IPS-11a (cell line): Measurements from ENCODE around the gene STYX.

ENCODE experiments used
- H3K4me3 ChIP-seq: one replicate; pipeline ENCODE4 v1.5.1; 2013; ENCODE audit warnings: low read depth, low read length, control low read depth

Gene STYX

DNA sequence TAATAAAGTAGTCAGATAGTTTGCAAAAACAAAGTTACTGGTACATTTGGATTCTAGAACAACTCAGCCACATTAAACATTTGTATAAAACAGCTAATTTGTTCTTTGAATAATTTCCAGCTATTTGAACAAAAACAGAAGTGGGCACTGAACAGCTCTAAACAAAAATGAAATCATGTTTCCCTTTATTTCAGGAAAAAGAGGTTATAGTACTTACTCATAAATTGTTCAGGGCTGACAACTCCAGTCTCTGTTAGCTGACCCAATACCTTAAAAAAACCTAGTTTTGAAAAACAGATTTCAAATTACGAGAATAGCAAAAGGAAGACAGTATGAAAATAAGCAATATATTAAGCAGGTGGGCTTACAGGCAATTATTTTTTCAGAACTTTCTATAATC lies 53.2 kb downstream of the STYX start:
- H3K4me3 ChIP-seq, result no peak overlapping the region

DNA sequence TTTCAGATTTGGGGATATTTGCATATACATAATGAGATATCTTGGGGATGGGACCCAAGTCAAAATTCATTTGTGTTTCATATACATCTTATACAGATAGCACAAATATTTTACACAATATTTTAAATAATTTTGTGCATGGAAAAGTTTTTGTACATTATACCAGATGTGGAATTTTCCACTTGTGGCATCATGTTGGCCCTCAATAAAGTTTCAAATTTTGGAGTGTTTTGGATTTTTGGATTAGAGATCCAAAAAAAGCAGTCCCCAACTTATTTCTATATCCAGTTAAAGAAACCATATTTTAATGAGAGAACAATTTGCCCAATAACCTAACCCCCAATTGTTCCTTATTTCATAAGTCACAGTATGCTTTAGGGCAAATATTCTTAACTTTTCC lies 56.9 kb downstream of the STYX start:
- H3K4me3 ChIP-seq, result no peak overlapping the region

DNA sequence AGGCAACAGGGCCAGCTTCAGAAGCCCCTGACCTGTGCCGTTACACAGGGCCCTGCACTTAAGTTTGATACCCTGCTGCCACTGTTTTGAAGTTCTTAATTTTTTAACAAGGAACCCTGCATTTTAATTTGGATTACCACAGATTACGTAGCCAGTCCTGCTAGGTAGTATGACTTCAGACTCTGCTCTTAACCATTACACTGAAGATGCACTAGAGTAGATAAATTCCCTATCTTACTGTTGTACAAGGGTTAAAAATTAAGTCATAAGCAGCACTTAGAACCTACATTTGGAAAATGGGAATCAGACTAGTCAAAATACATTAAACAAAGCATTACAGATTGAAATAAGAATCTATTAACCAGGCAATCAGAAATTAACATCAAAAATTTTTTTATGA lies 59.2 kb downstream of the STYX start:
- no peak overlapping the region for H3K4me3 ChIP-seq

DNA sequence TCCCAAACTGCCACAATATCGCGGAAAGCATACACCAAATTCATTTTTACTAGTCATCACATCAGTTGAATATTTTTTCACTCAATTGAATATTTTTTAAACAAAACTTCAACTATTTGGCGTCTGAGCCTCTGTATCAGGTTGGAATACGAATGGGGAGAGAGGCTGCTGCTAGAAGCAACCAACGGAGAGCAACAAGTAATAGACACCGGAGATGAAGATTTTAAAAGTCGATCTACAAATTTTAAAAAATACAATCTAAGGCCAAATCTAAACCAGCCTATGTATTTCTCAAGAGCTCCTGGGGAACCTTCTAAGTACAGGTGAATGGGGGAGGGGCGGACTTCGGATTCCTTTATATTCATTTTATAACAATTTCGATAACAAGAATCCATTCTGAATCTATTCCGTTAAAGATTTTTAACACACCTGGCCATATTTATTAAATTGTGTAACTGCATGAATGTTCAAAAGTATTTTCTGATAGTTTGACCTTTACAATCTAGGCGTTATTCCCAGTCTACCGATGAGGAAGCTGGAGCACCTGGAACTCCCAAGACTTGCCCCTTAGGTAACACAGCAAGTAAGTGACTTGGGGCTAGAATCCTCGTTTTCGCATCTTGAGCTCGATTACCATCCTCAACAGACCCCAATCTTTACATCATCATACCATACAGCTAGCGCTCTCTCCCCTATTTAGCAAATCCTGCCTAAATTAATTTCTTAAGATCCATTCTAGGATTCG lies 60.2 kb downstream of the STYX start:
- peak overlapping the region; percentile 89 for H3K4me3 ChIP-seq

DNA sequence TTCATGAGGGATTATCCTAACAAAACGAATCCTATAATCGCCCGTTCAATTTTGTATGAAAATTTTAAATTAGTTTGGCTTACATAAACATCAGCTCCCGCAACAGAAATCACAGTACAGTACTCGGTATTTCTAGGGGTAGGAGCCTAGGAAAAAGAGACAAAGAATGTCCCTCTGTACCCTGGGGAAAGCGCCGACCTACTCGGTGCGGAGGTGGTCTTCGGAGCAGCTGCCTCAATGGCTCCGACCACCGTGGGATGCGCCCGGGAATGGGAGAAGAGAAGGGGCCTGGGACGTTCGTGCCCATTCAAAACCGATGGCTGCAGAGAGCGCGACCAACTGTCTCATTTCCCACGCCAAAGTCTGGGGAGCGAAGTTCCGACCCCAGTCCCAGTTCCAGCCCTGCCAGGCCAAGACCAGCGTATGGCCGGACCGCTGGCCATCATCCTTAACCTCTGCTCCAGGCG lies 60.8 kb downstream of the STYX start:
- peak overlapping the region; percentile 89 for H3K4me3 ChIP-seq

DNA sequence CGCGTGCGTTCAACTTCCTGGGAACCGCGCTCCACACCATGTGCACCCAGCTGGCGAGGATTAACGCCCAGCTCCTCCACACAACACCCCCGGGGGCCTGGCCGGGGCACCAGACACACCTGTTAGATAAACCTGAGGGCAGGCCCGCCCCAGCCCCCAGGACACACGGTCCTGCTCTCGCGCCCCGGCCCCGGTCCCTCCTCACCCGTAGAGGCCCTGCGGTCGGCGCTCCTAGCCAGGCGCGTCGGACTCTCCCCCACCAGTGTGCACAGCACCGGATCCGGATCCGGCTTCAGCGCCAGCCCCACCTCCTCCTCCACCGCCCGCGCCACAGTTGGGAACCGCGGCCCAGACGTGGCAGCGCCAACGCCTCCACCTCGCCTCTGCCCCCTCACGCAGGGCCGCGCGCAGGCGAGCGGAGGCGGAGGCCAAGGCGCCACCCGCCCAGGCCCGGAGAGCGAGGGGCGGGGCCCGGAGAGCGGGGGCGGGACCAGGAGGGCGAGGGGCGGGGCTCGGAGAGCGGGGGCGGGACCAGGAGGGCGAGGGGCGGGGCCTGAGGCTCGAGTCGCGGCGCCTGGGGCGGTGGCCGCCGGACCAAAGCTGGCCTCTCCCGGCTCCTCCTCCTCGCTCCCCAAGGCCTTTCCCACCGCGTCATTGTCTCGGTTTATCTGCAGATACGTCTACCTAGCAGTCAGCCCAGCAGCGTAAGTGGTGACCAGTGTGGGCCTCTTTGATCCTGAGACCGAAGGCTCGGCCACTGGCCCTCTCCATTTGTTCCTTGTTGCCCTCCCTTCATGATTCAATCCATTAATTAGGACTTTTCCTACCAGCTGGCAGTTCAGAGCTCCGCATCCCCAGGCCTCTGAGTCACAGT lies 61.5 kb downstream of the STYX start, which contains the start of gene GNPNAT1:
Gene GNPNAT1, minus strand, starts transcription at position 385 of the 874 bp plus-strand sequence. CDS start 6,957 bp downstream, outside the sequence.
- peak within 1 kb of the TSS; percentile 89 for H3K4me3 ChIP-seq

DNA sequence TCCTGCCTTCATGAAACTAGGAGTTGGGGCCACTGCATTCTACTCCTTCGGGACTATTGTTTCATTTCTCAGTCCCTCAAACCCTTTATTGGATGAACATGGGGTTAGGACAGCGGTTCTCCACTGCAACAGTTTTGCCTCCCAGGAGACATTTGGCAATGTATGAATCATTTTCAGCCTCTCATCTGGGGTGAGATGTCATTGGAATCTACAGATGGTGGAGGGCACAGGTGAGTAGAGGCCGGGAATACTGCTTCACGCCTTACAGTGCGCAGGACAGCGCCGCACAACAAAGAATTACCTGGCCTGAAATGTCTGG lies 62.1 kb downstream of the STYX start:
- peak overlapping the region; percentile 38 for H3K4me3 ChIP-seq

DNA sequence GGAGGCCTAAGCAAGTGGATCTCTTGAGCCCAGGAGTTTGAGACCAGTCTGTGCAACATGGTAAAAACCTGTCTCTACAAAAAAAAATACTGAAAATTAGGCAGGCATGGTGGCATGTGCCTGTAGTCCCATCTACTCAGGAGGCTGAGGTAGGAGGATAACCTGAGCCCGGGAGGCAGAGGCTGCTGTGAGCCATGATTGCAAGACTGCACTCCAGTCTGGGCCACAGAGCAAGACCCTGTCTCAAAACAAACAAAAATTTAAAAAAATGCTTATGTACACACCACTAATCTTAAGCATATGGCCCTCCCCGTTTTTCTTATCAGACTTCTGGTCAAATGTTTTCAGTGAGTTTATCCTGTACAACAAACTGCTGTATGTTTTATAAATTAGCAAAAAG lies 63.1 kb downstream of the STYX start:
- H3K4me3 ChIP-seq, result no peak overlapping the region

DNA sequence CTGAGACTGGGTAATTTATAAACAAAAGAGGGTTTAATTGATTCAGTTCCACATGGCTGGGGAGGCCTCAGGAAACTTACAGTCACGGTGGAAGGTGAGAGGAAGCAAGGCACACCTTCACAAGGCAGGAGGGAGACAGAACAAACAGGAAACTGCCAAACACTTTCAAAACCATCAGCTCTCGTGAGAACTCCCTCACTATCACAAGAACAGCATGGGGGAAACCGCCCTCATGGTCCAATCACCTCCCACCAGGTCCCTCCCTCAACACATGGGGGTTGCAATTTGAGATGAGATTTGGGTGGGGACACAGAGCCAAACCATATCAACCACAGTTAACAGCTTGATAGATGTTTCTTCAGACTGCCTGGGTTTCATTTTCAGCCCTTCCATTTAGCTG lies 67.7 kb downstream of the STYX start:
- no peak overlapping the region for H3K4me3 ChIP-seq

DNA sequence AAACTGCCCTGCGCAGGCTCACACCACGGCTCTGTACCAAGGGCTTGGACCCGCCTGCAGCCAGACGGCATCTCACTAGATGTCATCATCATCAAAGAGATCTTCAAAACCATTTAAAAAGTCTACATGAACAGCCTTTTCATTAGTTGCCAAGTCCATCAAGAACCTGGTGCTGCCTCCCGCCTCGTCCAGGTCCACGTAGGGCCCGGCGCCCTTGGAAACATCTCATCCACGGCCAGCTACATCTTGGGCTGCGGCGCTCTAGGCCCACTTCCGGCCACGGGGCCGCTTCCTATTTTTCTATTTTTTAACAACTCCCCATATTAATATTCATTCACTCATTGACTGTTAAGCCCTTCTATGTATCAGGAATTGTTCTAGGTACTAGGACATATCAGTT lies 68.9 kb downstream of the STYX start:
- no peak overlapping the region for H3K4me3 ChIP-seq

DNA sequence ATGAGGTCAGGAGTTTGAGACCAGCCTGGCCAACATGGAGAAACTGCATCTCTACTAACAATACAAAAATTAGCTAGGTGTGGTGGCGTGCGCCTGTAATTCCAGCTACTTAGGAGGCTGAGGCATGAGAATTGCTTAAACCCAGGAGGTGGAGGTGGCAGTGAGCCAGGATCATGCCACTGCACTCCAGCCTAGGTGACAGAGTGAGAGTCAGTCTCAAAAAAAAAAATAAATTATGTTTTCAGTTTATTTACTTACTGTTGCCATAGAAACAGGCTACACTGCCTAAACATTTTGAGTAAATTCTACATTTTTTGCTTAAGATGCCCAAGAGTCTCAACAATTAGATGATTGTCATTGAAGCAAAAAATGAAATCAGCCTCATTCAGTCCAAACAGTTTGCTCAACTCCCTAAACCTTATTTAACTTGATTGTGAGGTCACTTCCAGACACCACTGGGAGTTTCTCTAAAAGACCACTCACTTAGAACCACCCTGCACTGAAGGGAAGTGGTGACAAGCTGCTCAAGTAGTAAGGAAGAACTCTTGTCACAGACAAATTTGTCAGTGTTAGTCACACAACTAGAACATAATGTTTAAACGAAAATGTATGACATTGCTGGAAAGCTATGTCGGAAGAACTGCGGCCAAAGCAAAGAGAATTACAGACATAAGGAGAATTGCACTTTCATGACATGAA lies 71.2 kb downstream of the STYX start:
- no peak overlapping the region for H3K4me3 ChIP-seq

DNA sequence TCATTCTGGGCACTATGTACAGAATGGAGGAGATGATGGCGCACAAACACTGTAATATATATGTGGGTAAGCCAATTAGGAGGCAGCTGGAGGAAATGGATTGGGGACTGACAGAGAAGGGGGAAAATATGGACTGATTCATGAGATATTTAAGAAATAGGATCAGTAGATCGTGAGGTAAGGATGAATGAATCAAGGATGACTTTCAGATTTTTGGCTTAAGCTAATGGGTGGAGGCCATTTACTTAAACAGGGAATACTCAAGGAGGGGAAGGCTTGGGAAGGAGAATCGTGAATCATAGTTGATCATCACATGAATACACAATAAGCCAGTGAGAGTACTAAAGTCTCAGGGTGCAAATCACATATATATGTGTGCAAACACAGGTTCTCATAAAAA lies 72.6 kb downstream of the STYX start:
- H3K4me3 ChIP-seq, result no peak overlapping the region

DNA sequence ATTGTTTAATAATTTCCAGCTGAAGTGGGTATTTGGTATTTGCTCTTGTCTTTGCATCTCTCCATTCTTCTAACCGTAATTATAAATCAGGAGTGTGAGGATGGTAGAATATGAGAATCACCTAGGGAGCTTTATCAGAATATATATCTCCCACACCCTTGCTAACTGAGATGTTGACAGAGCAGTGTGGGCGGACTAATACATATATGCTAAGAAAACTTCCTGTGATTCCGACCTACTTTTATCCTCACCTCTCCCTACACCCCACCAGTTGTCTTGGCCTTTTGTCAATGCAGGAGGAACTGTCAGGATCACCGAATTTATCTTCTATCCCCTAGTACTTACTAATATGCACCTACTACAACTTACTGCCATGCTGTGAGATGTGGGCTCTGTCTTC lies 76.1 kb downstream of the STYX start:
- H3K4me3 ChIP-seq, result no peak overlapping the region

DNA sequence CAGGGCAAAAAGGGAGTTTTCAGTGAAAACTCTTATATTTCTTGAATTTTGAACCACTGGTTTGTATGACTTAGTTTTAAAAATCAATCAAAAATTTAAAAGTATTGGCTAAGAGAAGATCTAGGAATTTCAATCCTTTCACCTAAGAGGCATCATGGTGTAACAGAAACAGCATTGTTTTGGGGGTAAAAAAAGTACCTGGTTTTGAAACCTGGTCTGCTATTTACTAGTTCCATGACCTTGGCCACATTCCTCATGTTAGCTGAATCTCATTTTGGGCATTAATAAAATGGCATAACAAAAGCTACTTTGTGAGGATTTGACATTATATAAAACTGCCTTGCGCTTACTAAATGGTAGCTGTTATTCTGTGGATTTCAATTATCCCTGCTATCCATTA lies 78.1 kb downstream of the STYX start:
- no peak overlapping the region for H3K4me3 ChIP-seq

DNA sequence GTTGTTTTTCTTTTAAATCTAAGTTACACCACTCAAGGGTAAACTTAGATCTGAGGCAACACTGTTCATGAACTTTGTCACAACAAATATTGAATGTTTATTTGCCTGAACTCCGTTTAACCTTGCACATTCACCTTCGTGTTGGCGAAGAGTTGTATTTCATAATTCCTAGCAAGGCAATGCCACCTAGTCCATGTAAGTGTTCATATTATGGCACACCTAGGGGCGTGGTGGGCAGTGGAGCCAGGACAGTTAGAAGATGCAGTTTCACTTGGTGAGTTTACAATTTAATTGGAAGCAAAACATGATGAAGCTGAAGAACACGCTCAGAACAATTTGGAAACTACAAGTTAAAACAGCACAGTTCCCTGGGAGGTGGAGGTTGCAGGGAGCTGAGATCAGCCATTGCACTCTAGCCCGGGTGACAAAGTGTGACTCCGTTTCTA lies 91.9 kb downstream of the STYX start:
- no peak overlapping the region for H3K4me3 ChIP-seq

DNA sequence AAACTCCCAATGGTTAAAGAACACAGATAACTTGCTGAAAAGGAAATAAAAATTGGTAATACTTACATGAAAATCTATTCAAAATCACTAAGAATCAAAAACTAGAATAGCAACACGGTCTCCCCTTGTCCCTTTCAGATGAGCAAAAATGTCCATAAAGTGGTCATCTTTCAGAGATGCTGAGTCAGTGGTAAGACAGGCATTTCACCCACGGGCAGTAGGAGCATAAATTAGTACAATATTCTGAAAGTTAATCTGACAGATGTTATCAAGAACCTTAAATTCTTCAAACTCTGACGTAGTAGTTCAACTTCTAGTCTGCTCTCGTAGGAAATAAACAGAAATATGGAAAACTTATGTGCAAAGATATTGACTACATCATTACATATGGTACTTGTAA lies 94.5 kb downstream of the STYX start:
- H3K4me3 ChIP-seq, result no peak overlapping the region
